OCI-LY7 (cell line): ENCODE results near the gene KRT26. TPM values are rescaled to one million over a fixed set of nuclear protein-coding genes. Genes with fewer than 3 reads are reported as not detected.

Experiments
- BruUV-seq: library from RNA; stranded (reverse); fragments of 400-500 nt; replicated peaks from 2 replicates; lab custom pipeline; 2021; lab: Mats Ljungman, UMichigan
- CTCF ChIA-PET: fragments of 300-600 bp; sonication (Branson Sonifier 250); formaldehyde crosslinking; loops from one replicate; lab custom pipeline; 2022; ENCODE audit warnings: antibody characterized with exemption; ENCODE audit not compliant: unreplicated experiment; lab: Charles Lee
- POLR2A ChIA-PET: fragments of 300-600 bp; sonication (Branson Sonifier 250); formaldehyde crosslinking; loops from one replicate; lab custom pipeline; 2022; ENCODE audit warnings: antibody characterized with exemption; lab: Charles Lee
- DNase-seq: peaks from one replicate; pipeline ENCODE4 v3.0.0-alpha.2; 2015; ENCODE audit warnings: low spot score
- H2AFZ ChIP-seq: fragments of 200-600 bp; sonication (generic), shearing (Covaris generic); 2 replicates; pipeline ENCODE4 v1.6.1; 2014; ENCODE audit warnings: mild to moderate bottlenecking, antibody characterized with exemption, low read length, moderate library complexity
- H3K27ac ChIP-seq: fragments of 200-600 bp; sonication (generic); 2 replicates; pipeline ENCODE4 v1.5.1; 2014; ENCODE audit warnings: mixed run types, low read depth, mild to moderate bottlenecking, moderate library complexity, low read length, inconsistent platforms; ENCODE audit not compliant: poor library complexity, severe bottlenecking
- H3K36me3 ChIP-seq: fragments of 200-600 bp; sonication (generic); 2 replicates; pipeline ENCODE4 v1.6.1; 2014; ENCODE audit warnings: mild to moderate bottlenecking, antibody characterized with exemption, low read length, moderate library complexity, mixed read lengths; ENCODE audit not compliant: insufficient read depth
- H3K4me1 ChIP-seq: fragments of 200-600 bp; sonication (generic); 2 replicates; pipeline ENCODE4 v1.5.1; 2014; ENCODE audit warnings: mild to moderate bottlenecking, low read length; ENCODE audit not compliant: insufficient read depth, poor library complexity, severe bottlenecking
- H3K4me2 ChIP-seq: fragments of 200-600 bp; sonication (generic); 2 replicates; pipeline ENCODE4 v1.6.1; 2014; ENCODE audit warnings: mild to moderate bottlenecking, low read length
- H3K4me3 ChIP-seq: fragments of 200-600 bp; sonication (generic); 2 replicates; pipeline ENCODE4 v1.5.1; 2014; ENCODE audit warnings: mild to moderate bottlenecking, low read depth, low read length; ENCODE audit not compliant: poor library complexity, severe bottlenecking
- H3K79me2 ChIP-seq: fragments of 200-600 bp; sonication (generic); 2 replicates; pipeline ENCODE4 v1.6.1; 2016; ENCODE audit warnings: low read depth, mild to moderate bottlenecking, low read length, moderate library complexity, mixed read lengths; ENCODE audit not compliant: insufficient read depth
- H3K9me2 ChIP-seq: fragments of 200-600 bp; sonication (generic); 2 replicates; pipeline ENCODE4 v1.6.1; 2016; ENCODE audit warnings: mild to moderate bottlenecking, low read length, mixed read lengths; ENCODE audit not compliant: insufficient read depth
- H3K9me3 ChIP-seq: fragments of 200-600 bp; sonication (generic); 2 replicates; pipeline ENCODE4 v1.6.1; 2014; ENCODE audit warnings: mild to moderate bottlenecking, mixed run types, low read length, mixed read lengths
- H4K20me1 ChIP-seq: fragments of 200-600 bp; sonication (generic); 2 replicates; pipeline ENCODE4 v1.6.1; 2014; ENCODE audit warnings: mild to moderate bottlenecking, antibody characterized with exemption, low read length, moderate library complexity, mixed read lengths; ENCODE audit not compliant: insufficient read depth
- CTCF ChIP-seq: fragments of 200-600 bp; sonication (generic); conservative IDR thresholded peaks from 2 replicates; pipeline ENCODE4 v1.5.1; 2014; ENCODE audit warnings: mild to moderate bottlenecking, antibody characterized with exemption, low read length, moderate library complexity, mixed read lengths
- EZH2phosphoT487 ChIP-seq: fragments of 200-600 bp; sonication (generic); IDR thresholded peaks from 2 replicates; pipeline ENCODE4 v1.6.1; 2018; ENCODE audit warnings: low read depth, borderline replicate concordance, mild to moderate bottlenecking, mixed run types, antibody characterized with exemption, low read length, moderate library complexity, mixed read lengths
- intact Hi-C: fragments of 100-400 bp; cut with micrococcal nuclease; formaldehyde crosslinking; loops from one replicate; pipeline ENCODE4 v1.10.0; 2022; ENCODE audit not compliant: unreplicated experiment
- total RNA-seq, 2 experiments: library from RNA; depleted of rRNA in 1 of 2; stranded (reverse); fragments of >200 nt in 1 of 2; shearing (Covaris generic) in 1 of 2; gene quantifications; 2 replicates each; pipeline ENCODE4 v1.2.3, GENCODE V29; 2014 to 2022

KRT26 gene
- total RNA-seq, 2 experiments from 2014 or later = not detected

DNA sequence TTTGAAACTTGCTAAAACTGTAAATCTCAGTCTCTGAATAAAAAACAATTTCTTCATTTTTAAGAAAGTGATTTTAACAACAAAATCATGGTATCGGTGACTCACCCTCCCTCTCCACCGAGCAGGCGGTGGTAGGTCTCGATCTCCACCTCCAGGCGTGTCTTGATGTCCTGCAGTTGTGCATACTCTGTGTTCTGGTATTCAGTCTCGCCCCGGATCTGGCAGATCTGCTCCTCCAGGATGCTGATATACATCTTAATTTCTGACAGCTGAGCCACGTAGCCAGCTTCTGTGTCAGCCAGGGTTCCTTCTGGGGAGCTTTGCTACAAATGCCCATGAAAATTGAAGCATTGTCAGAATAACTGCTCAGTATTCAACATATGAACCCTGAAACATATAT, 53.1 kb downstream of the KRT26 start:
- POLR2A ChIA-PET = interaction anchor here (0.6 kb wide), 1 partner anchor 25 kb away, joined by 3 read pairs; no protein-coding TSS in a partner anchor
- H3K4me2 ChIP-seq = no peak overlapping the region

GRCh38 chr17:40717776-40718175, 54.2 kb downstream of the KRT26 start:
- BruUV-seq = no TSS peak
- TF ChIP-seq EZH2phosphoT487 = no peak
- no peak for TF ChIP-seq CTCF
- no peaks in the 10 kb centered on the region for H4K20me1 ChIP-seq
- ChIA-PET CTCF (no interaction called here), POLR2A (no interaction called here)
- no peak overlapping the region for H3K27ac ChIP-seq
- no peaks in the 10 kb centered on the region for H3K9me2 ChIP-seq
- H3K9me3 ChIP-seq = no peaks in the 10 kb centered on the region
- intact Hi-C loops = no loop called here
- H3K36me3 ChIP-seq = no peaks in the 10 kb centered on the region
- H3K4me1 ChIP-seq = no peaks in the 10 kb centered on the region
- no peak overlapping the region for H3K4me2 ChIP-seq
- no peak overlapping the region for H2AFZ ChIP-seq
- DNase-seq = no peak
- H3K79me2 ChIP-seq = no peaks in the 10 kb centered on the region
- H3K4me3 ChIP-seq = no peak overlapping the region

More for the DNA sequence above, 53.1 kb downstream of the KRT26 start:
- Histone ChIP-seq H2AFZ (no peak overlapping the region), H3K4me1 (no peaks in the 10 kb centered on the region), H3K27ac (no peak overlapping the region), H3K9me2 (no peaks in the 10 kb centered on the region), H3K4me3 (no peak overlapping the region), H3K9me3 (no peaks in the 10 kb centered on the region), H3K36me3 (no peaks in the 10 kb centered on the region), H3K79me2 (no peaks in the 10 kb centered on the region), H4K20me1 (no peaks in the 10 kb centered on the region)
- BruUV-seq = no TSS peak
- intact Hi-C loops = no loop called here
- DNase-seq = no peak
- TF ChIP-seq CTCF (no peak), EZH2phosphoT487 (no peak)
- CTCF ChIA-PET = no interaction called here

Other genes with a start within 250 kb of the KRT26 start
- gene CCR7, start 206.7 kb downstream of the KRT26 start, total RNA-seq (2014; rRNA removed; shearing (Covaris generic)) = 1.8 and 2.3 TPM in 2 replicates
- gene CCR7, start 206.7 kb downstream of the KRT26 start, total RNA-seq (2022) = 0.48 TPM in 1 of 2 replicates, not detected in the other
- 75.9 and 98.7 TPM in 2 replicates for gene SMARCE1, start 124.4 kb downstream of the KRT26 start, total RNA-seq (2014; rRNA removed; shearing (Covaris generic))
- gene SMARCE1, start 124.4 kb downstream of the KRT26 start, total RNA-seq (2022) = 109 and 123 TPM in 2 replicates
- gene KRT222, start 107.0 kb downstream of the KRT26 start, total RNA-seq (2014; rRNA removed; shearing (Covaris generic)) = not detected in 2 replicates
- not detected in 2 replicates for gene KRT222, start 107.0 kb downstream of the KRT26 start, total RNA-seq (2022)
- gene KRT24, start 68.4 kb downstream of the KRT26 start, total RNA-seq (2014; rRNA removed; shearing (Covaris generic)) = not detected in 2 replicates
- not detected in 2 replicates for gene KRT24, start 68.4 kb downstream of the KRT26 start, total RNA-seq (2022)
- not detected in 2 replicates for gene KRT25, start 16.9 kb downstream of the KRT26 start, total RNA-seq (2014; rRNA removed; shearing (Covaris generic))
- not detected in 2 replicates for gene KRT25, start 16.9 kb downstream of the KRT26 start, total RNA-seq (2022)
- gene KRT27, start 10.3 kb upstream of the KRT26 start, total RNA-seq (2014; rRNA removed; shearing (Covaris generic)) = not detected in 2 replicates
- gene KRT27, start 10.3 kb upstream of the KRT26 start, total RNA-seq (2022) = not detected in 2 replicates
- not detected in 2 replicates for gene KRT28, start 27.8 kb upstream of the KRT26 start, total RNA-seq (2014; rRNA removed; shearing (Covaris generic))
- gene KRT28, start 27.8 kb upstream of the KRT26 start, total RNA-seq (2022) = not detected in 2 replicates
- gene KRT10, start 50.4 kb upstream of the KRT26 start, total RNA-seq (2014; rRNA removed; shearing (Covaris generic)) = 6.6 and 10.7 TPM in 2 replicates
- 39.7 and 44.0 TPM in 2 replicates for gene KRT10, start 50.4 kb upstream of the KRT26 start, total RNA-seq (2022)
- gene KRT12, start 95.0 kb upstream of the KRT26 start, total RNA-seq (2014; rRNA removed; shearing (Covaris generic)) = not detected in 2 replicates
- gene KRT12, start 95.0 kb upstream of the KRT26 start, total RNA-seq (2022) = not detected in 2 replicates
- gene KRT20, start 113.0 kb upstream of the KRT26 start, total RNA-seq (2014; rRNA removed; shearing (Covaris generic)) = not detected in 2 replicates
- not detected in 2 replicates for gene KRT20, start 113.0 kb upstream of the KRT26 start, total RNA-seq (2022)
- gene KRT23, start 165.4 kb upstream of the KRT26 start, total RNA-seq (2014; rRNA removed; shearing (Covaris generic)) = not detected in 2 replicates
- gene KRT23, start 165.4 kb upstream of the KRT26 start, total RNA-seq (2022) = not detected in 2 replicates
- not detected in 2 replicates for gene KRT39, start 194.7 kb upstream of the KRT26 start, total RNA-seq (2014; rRNA removed; shearing (Covaris generic))
- gene KRT39, start 194.7 kb upstream of the KRT26 start, total RNA-seq (2022) = not detected in 2 replicates
- gene KRT40, start 212.1 kb upstream of the KRT26 start, total RNA-seq (2014; rRNA removed; shearing (Covaris generic)) = not detected in 2 replicates
- not detected in 2 replicates for gene KRT40, start 212.1 kb upstream of the KRT26 start, total RNA-seq (2022)
- not detected in 2 replicates for gene KRTAP3-3, start 222.0 kb upstream of the KRT26 start, total RNA-seq (2014; rRNA removed; shearing (Covaris generic))
- gene KRTAP3-3, start 222.0 kb upstream of the KRT26 start, total RNA-seq (2022) = not detected in 2 replicates
- not detected in 2 replicates for gene KRTAP3-2, start 227.7 kb upstream of the KRT26 start, total RNA-seq (2014; rRNA removed; shearing (Covaris generic))
- gene KRTAP3-2, start 227.7 kb upstream of the KRT26 start, total RNA-seq (2022) = not detected in 2 replicates
- not detected in 2 replicates for gene KRTAP3-1, start 236.9 kb upstream of the KRT26 start, total RNA-seq (2014; rRNA removed; shearing (Covaris generic))
- not detected in 2 replicates for gene KRTAP3-1, start 236.9 kb upstream of the KRT26 start, total RNA-seq (2022)